Measurements from ENCODE around the gene MACROD2. TPM values are rescaled to one million over a fixed set of nuclear protein-coding genes. Genes with fewer than 3 reads are reported as not detected.

Gene MACROD2
- total and polyA plus RNA-seq, 2 experiments from 2014 or later: 2.8 to 4.3 TPM

- no peak for TF ChIP-seq ZNF462 (CRISPR knock-in tag; IDR thresholded peaks at IDR 0.05)
- no peak for TF ChIP-seq EZH2 (IDR thresholded peaks at IDR 0.05; ENCODE audit: low read depth, unreplicated experiment)
- no peak for TF ChIP-seq ETS1 (IDR thresholded peaks at IDR 0.05)
Observed at GRCh38 chr20:15848126-15848525, 1852.8 kb downstream of the MACROD2 start (continued).

GRCh38 chr20:15848995-15849610 is 1853.8 kb downstream of the MACROD2 start:
- Histone ChIP-seq H3K4me2 (peak overlapping the region; percentile 6; the same call in 1 of the 2 replicates), H2AFZ (peak overlapping the region; percentile 81), H4K20me1 (replicated peaks; ENCODE audit: insufficient read depth) (no peaks in the 10 kb centered on the region), H3K27me3 (ENCODE audit: insufficient read depth) (no peaks in the 10 kb centered on the region), H3K27ac (ENCODE audit: low read depth) (no peak overlapping the region), H3K79me2 (replicated peaks; ENCODE audit: insufficient read depth) (no peaks in the 10 kb centered on the region), H3K4me3 (no peak overlapping the region), H3F3A (replicated peaks; ENCODE audit: low read depth) (no peaks in the 10 kb centered on the region), H3K9me2 (ENCODE audit: insufficient read depth) (peaks cover 14% of the 10 kb centered on the region; the same call in 1 of the 2 replicates), H3K4me1 (ENCODE audit: insufficient read depth) (peaks cover 7% of the 10 kb centered on the region), H3K36me3 (ENCODE audit: insufficient read depth) (no peaks in the 10 kb centered on the region)
- peaks cover 12% of the 10 kb centered on the region for H3K4me1 Mint-ChIP-seq
- no peak overlapping the region for H3K27ac Mint-ChIP-seq
- peak; percentile 13 for DNase-seq (ENCODE audit: low spot score)
- no peaks in the 10 kb centered on the region for H3K36me3 Mint-ChIP-seq (ENCODE audit: low read depth)
- no peaks in the 10 kb centered on the region for H3K27me3 Mint-ChIP-seq (ENCODE audit: insufficient read depth, low read depth, poor library complexity)
- no peak for ATAC-seq
- H3K4me3 Mint-ChIP-seq: no peak overlapping the region
- H3K9me3 Mint-ChIP-seq: no peaks in the 10 kb centered on the region; the same call in 2 of the 3 replicates
- 0 out of 4 replicates have a peak, but pooled peaks of 1 of the 2 experiments have one; percentile 4 for TF ChIP-seq CTCF (conservative IDR thresholded peaks at IDR 0.05; ENCODE audit: low read depth in 2 of 2)
- no peak for TF ChIP-seq CREB1 (CRISPR knock-in tag; IDR thresholded peaks at IDR 0.05; ENCODE audit: low read depth)

All from GM23338 (cell line).